Sigmoid colon (tissue), 7 donors: ENCODE data around the gene ACTBL2. TPM values are rescaled to one million over a fixed set of nuclear protein-coding genes. Genes with fewer than 3 reads are reported as not detected.

ENCODE experiments used
- DNase-seq: peaks from one replicate; pipeline ENCODE4 v3.0.0-alpha.2; 2019
- H3K27ac ChIP-seq, 4 donors: fragments of 200-600 bp; sonication (generic); one replicate each; pipeline ENCODE4 v1.5.1; 2016 to 2019; ENCODE audit warnings: mild to moderate bottlenecking in 1 of 4
- H3K27me3 ChIP-seq, 3 donors: fragments of 200-600 bp; sonication (generic); one replicate each; pipeline ENCODE4 v1.5.1; 2019; ENCODE audit warnings: mild to moderate bottlenecking in 1 of 3
- H3K36me3 ChIP-seq, 4 donors: fragments of 200-600 bp; sonication (generic); one replicate each; pipeline ENCODE4 v1.5.1; 2016 to 2019
- H3K4me1 ChIP-seq, 4 donors: fragments of 200-600 bp; sonication (generic); one replicate each; pipeline ENCODE4 v1.5.1; 2017 to 2019
- H3K4me3 ChIP-seq, 4 donors: fragments of 200-600 bp; sonication (generic); one replicate each; pipeline ENCODE4 v1.5.1; 2017 to 2019; ENCODE audit warnings: mild to moderate bottlenecking in 2 of 4, moderate library complexity in 1 of 4
- H3K9me3 ChIP-seq, 4 donors: fragments of 200-600 bp in 3 of 4; sonication (generic) in 3 of 4; one replicate each; pipeline versions ENCODE4 v1.5.1 to v1.6.1; 2013 to 2019
- CTCF ChIP-seq, 4 experiments: fragments of 450-650 bp in 3 of 4; fragments of 200-600 bp in 1 of 4; IDR thresholded peaks; one replicate each; pipeline ENCODE4 v1.5.1; 2016 to 2019; ENCODE audit warnings: antibody characterized with exemption in 4 of 4, mild to moderate bottlenecking in 3 of 4, moderate library complexity in 2 of 4
- EP300 ChIP-seq, 4 donors: sonication (generic); formaldehyde crosslinking; IDR thresholded peaks; one replicate each; pipeline ENCODE4 v1.6.1; 2017; ENCODE audit warnings: antibody characterized with exemption in 4 of 4
- POLR2A ChIP-seq, 2 donors: fragments of 450-650 bp; IDR thresholded peaks; one replicate each; pipeline ENCODE4 v1.6.1; 2016; ENCODE audit warnings: antibody characterized with exemption in 2 of 2, mild to moderate bottlenecking in 2 of 2, moderate library complexity in 2 of 2
- POLR2AphosphoS5 ChIP-seq, 4 donors: sonication (generic); formaldehyde crosslinking; IDR thresholded peaks; one replicate each; pipeline ENCODE4 v1.6.1; 2017; ENCODE audit warnings: antibody characterized with exemption in 4 of 4
- WGBS, 2 donors: extraction: QIAGEN DNeasy Blood & Tissue Kit; methylation state at CpG; one replicate each; pipeline ENCODE4 v1.1.7; 2013; 5-methylcytosine and 5-hydroxymethylcytosine counted together
- intact Hi-C: fragments of 100-400 bp; cut with DNase I; formaldehyde crosslinking; loops from one replicate; pipeline ENCODE4 v1.15.1; 2023
- polyA plus RNA-seq, 3 donors: library from polyadenylated mRNA; stranded (reverse); fragments of 200-250 nt; gene quantifications; one replicate each; pipeline ENCODE4 v1.2.3, GENCODE V29; 2013
- total RNA-seq, 4 donors: library from RNA; depleted of rRNA; stranded (reverse); fragments of >200 nt; gene quantifications; one replicate each; pipeline ENCODE4 v1.1.0, GENCODE V29; 2016
- donor health status: healthy with polysubstance abuse.
- donor health status: Bipolar disorder and iron deficiency.
- donor health status: healthy.

The ACTBL2 gene
- total and polyA plus RNA-seq, 7 donors: not detected

- Histone ChIP-seq H3K4me3 (no peak overlapping the region), H3K4me1 (peaks cover 0 to 5% (median 0%) of the 10 kb centered on the region in 4 donors), H3K36me3 (no peaks in the 10 kb centered on the region), H3K27me3 (no peaks in the 10 kb centered on the region), H3K27ac (no peak overlapping the region), H3K9me3 (no peaks in the 10 kb centered on the region)
- TF ChIP-seq POLR2A (IDR thresholded peaks at IDR 0.05) (no peak), POLR2AphosphoS5 (IDR thresholded peaks at IDR 0.05) (no peak), CTCF (IDR thresholded peaks at IDR 0.05) (no peak), EP300 (IDR thresholded peaks at IDR 0.05) (no peak)
- WGBS, 2 donors: 80 to 88% methylated on average over 1 of the region's 1 CpG
- intact Hi-C loops: no loop called here
- no peak for DNase-seq
Observed at GRCh38 chr5:57493034-57493433, 10.4 kb upstream of the ACTBL2 start.

- 93% methylated on average over 3 of the region's 3 CpGs for WGBS, 2 donors
- no peaks in the 10 kb centered on the region for H3K9me3 ChIP-seq
- DNase-seq: no peak
- no peak overlapping the region for H3K4me3 ChIP-seq
- intact Hi-C loops: no loop called here
- no peak overlapping the region for H3K27ac ChIP-seq
- H3K27me3 ChIP-seq: no peaks in the 10 kb centered on the region
- H3K36me3 ChIP-seq: no peaks in the 10 kb centered on the region
- TF ChIP-seq EP300 (IDR thresholded peaks at IDR 0.05): no peak
- TF ChIP-seq CTCF (IDR thresholded peaks at IDR 0.05): no peak
- TF ChIP-seq POLR2AphosphoS5 (IDR thresholded peaks at IDR 0.05): no peak
- no peak for TF ChIP-seq POLR2A (IDR thresholded peaks at IDR 0.05)
- peaks cover 0 to 5% (median 0%) of the 10 kb centered on the region in 4 donors for H3K4me1 ChIP-seq
Observed at GRCh38 chr5:57492632-57493031, 10.0 kb upstream of the ACTBL2 start.

- Histone ChIP-seq H3K4me1 (peaks cover 0 to 5% (median 0%) of the 10 kb centered on the region in 4 donors), H3K27me3 (no peaks in the 10 kb centered on the region), H3K9me3 (no peaks in the 10 kb centered on the region), H3K4me3 (no peak overlapping the region), H3K27ac (no peak overlapping the region), H3K36me3 (no peaks in the 10 kb centered on the region)
- TF ChIP-seq POLR2A (IDR thresholded peaks at IDR 0.05): no peak
- no peak for TF ChIP-seq POLR2AphosphoS5 (IDR thresholded peaks at IDR 0.05)
- TF ChIP-seq EP300 (IDR thresholded peaks at IDR 0.05): no peak
- no peak for TF ChIP-seq CTCF (IDR thresholded peaks at IDR 0.05)
- DNase-seq: no peak
- intact Hi-C loops: no loop called here
- WGBS, 2 donors: 93% methylated on average over 5 of the region's 5 CpGs
Observed at GRCh38 chr5:57491369-57491965, 8.9 kb upstream of the ACTBL2 start.

- Histone ChIP-seq H3K36me3 (no peaks in the 10 kb centered on the region), H3K4me1 (no peaks in the 10 kb centered on the region), H3K27ac (no peak overlapping the region), H3K4me3 (no peak overlapping the region), H3K9me3 (no peaks in the 10 kb centered on the region), H3K27me3 (no peaks in the 10 kb centered on the region)
- no peak for TF ChIP-seq CTCF (IDR thresholded peaks at IDR 0.05)
- intact Hi-C loops: no loop called here
- no peak for DNase-seq
- 65 to 76% methylated on average over 9 of the region's 9 CpGs for WGBS, 2 donors
Observed at GRCh38 chr5:57488215-57488955, 5.8 kb upstream of the ACTBL2 start.
